ENCODE measurements around the gene CDH2.

Gene CDH2

GRCh38 chr18:28167835-28168349, 9.0 kb downstream of the CDH2 start:
- DNase-seq = no peak

GRCh38 chr18:28164771-28165483, 12.0 kb downstream of the CDH2 start:
- no peak for DNase-seq

- no peak for DNase-seq
These were observed 13.6 kb downstream of the CDH2 start for GRCh38 chr18:28163201-28163775.

GRCh38 chr18:28161608-28162599, 15.0 kb downstream of the CDH2 start:
- no peak for DNase-seq

GRCh38 chr18:28159055-28159454, 17.9 kb downstream of the CDH2 start:
- no peak for DNase-seq

GRCh38 chr18:28158083-28158581, 18.8 kb downstream of the CDH2 start:
- DNase-seq = no peak

DNA sequence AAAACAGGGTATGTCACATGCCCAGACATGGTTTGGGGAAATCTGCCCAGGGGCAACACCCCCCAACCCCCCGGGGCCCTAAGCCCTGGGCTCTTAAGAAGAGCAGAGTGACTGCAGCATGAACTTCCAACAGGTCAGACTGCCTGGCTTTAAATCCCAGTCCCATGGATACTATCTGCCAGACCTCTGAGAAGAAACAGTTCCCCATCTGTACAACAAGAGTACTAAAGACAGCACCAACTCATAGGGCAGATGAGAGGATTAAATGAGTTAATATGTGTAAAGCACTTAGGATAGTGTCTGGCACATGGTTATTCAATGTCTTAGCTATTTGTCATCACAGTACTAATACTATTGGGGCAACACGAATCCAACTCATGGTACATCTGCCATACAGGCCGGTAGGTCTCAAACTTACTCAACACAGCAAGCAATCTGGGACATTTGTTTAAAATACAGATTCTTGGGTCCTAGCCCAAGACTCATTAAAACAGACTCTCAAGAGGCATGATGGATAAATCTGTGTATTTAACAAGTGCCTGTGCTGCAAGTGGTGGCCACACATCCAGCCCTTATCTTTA, 23.4 kb downstream of the CDH2 start:
- no peak for DNase-seq

DNA sequence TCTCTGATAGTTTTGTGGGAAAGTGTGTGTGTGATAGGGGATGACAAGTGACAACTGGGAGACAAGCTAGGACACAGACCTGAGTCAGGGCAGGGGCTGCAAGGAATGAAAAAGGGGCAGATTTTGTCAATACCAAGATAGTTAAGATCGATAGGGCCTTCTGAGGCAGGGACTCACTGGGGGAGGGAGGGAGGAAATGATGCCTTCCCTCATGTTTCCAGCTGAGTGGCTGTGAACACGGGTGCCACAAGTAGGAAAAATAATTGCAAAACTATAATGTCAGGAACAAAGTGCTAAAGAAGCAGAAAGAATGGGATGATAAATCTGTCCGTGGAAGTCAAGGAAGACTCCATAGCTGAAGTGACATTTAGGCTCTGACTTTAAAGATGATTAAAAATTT, 24.2 kb downstream of the CDH2 start:
- DNase-seq = no peak

- DNase-seq = no peak
These were observed 24.6 kb downstream of the CDH2 start for GRCh38 chr18:28152354-28152753.

DNA sequence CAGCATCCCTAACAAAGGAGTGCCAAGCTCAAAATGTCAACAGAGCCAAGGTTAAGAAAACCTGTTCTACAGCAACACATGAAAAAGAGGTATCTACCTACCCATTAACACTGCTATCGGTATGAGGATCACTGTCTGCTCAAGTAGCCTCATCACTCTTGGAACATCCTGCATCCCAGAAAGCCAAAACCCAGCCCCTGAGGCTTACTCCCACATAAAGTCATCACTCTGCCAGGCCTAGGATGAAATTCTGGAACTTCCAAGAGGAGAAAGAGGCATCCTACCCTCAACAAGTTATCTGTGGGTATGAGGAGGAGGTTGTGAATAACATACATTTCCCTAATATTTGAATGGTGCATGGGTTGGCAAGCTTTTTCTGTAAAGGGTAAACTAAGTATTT, 25.5 kb downstream of the CDH2 start:
- no peak for DNase-seq

DNA sequence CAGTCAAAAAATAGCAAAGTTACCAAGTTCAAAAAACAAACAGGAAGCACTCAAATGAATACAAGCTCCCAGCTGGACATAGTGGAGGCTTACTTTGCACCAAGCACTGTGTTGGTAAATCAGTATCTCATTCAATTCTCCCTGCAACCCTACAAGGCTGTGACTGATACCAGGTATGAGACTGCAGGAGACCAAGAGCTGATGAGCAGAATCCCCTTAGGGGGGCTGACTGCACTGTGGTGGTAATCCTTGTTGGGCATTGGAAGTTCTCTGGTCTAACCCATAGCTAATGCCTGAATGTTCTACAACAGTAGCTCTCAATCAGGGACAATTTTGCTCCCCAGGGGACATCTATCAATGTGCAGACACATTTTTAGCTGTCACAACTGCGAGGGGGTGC, 26.0 kb downstream of the CDH2 start:
- DNase-seq = no peak

- no peak for DNase-seq
These were observed 27.0 kb downstream of the CDH2 start for GRCh38 chr18:28149810-28150420.

- DNase-seq = no peak
These were observed 29.2 kb downstream of the CDH2 start for GRCh38 chr18:28147674-28148171.

GRCh38 chr18:28143725-28144124, 33.2 kb downstream of the CDH2 start:
- DNase-seq = no peak

DNA sequence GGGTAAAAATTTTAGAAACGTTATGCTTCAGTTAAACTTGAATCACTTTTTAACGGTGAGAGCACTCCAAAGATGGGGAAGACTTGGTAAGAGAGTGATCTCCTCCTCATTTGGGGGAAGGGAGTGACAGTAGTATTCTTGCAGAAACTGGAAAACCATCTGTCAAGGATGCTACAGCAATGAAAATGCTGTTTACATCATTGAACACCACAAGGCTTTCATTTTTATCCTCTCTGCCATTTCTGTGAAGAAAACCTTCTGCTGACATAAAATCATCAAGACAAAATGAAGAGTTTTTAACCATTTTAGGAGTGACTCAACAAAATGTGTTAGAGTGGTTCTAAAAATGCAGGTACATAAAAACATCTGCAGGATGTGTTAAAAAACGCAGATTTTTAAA, 38.1 kb downstream of the CDH2 start:
- no peak for DNase-seq

DNA sequence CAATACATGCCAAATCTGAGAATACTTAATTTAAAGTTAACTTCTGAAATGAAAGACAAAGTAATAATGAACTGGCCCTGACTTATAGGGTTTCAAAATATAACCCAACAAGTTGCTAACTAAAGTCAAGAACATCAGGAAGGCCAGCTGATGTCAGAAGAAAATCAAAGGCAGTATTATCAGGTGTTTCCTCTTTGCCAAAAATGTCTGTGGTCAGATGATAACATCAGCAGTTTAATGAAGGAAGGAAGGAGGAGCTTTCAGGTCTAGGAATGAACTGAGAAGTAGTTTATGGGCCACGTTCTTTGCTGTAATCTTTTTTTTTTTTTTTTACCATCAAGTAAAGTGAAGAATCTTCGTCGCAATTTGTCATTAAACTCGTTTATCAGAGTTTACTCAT, 40.9 kb downstream of the CDH2 start:
- no peak for DNase-seq

GRCh38 chr18:28134774-28135173, 42.2 kb downstream of the CDH2 start:
- DNase-seq = no peak

DNA sequence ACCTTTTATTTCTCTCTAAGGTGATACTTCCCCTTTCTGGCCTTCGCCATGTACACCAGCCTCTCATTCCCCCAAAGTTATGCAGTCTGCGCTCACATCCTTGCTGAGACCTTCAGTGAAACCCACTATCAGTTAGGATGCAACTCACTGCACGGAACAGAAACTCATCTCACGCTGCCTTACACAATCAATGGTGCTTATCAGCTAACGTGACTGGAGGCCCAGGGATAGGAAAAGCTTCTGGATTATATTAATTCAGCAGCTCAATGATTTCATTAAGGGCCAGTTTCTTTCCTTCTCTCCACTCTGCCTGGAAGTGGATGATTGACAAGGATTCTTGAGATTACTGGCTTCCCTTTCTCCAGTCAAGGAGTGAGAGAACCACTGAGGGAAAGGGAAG, 44.8 kb downstream of the CDH2 start:
- no peak for DNase-seq

DNA sequence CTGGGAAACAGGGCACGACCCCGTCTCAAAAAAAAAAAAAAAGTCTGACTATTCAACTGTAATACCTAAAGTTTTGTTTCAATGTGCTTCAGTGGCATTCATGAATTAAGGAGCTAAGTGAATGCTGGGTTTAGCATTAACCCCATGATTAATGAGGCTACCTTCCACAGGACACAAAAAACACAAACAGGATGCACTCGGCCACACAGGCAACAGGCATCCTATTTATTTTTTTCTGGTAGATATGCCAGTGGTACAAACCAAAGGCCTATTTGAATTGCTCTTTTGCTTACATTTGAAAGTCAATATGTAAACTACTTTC, 48.3 kb downstream of the CDH2 start:
- DNase-seq = no peak

DNA sequence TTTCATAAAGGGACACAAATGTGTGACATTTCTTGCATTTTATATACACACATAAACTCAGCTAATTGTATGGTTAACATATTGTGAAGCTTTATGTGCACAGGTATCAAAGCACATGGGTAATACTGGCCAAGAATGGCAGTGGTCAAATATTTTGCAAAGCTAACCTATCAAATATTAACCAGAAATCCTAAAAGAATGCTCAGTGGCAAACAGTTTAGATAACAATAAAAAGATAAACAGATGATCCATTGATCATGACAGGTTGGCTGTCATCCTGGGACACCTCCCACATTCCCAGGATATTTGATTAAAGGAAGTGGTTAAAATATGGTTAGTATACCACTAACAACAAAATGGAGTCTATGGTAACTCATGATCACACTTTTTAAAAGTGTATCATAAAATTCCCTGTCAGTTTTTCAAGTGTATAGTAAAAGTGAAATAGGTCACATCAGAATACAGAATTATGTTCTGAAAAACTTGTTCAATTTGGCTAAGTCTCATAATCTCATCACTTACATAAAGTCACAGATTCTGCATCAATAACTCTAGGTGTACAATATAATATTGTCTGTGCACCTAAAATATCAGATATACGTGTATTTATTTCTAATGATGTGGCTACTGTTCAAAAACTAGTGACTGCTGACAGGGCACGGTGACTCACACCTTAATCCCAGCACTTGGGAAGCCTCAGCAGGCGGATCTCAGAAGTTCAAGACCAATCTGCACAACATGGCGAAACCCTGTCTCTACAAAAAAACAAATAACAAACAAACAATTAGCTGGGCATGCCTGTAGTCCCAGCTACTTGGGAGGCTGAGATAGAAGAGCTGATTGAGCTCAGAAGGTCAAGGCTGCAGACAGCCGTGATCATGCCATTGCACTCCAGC, 48.9 kb downstream of the CDH2 start:
- DNase-seq = no peak

GRCh38 chr18:28127228-28127627, 49.7 kb downstream of the CDH2 start:
- no peak for DNase-seq
